ENCODE data around the gene RAPGEF1. TPM values are rescaled to one million over a fixed set of nuclear protein-coding genes. Genes with fewer than 3 reads are reported as not detected.

The RAPGEF1 gene
- total and polyA plus RNA-seq, 4 donors = 17.5 to 93.2 (median 54.7) TPM

- Histone ChIP-seq H3K27me3 (ENCODE audit: control insufficient read depth in 1 of 2, insufficient read depth in 2 of 2, low read length in 1 of 2) (no peaks in the 10 kb centered on the region), H3K36me3 (ENCODE audit: control insufficient read depth in 1 of 2, insufficient read depth in 2 of 2, low read length in 1 of 2) (no peaks in the 10 kb centered on the region), H3K27ac (ENCODE audit: low read depth in 1 of 2, low read length in 2 of 2) (no peak overlapping the region), H3K4me1 (ENCODE audit: control insufficient read depth in 1 of 2, insufficient read depth in 2 of 2, low read length in 2 of 2) (peaks cover 7 to 9% of the 10 kb centered on the region in 2 donors), H3K4me3 (ENCODE audit: low read length in 2 of 2) (no peak overlapping the region), H3K9me3 (ENCODE audit: control insufficient read depth, low read length) (no peaks in the 10 kb centered on the region)
- no peak for DNase-seq
- no peak for ATAC-seq (ENCODE audit: low FRiP score)
- intact Hi-C loops (cut with DNase I) = no loop called here
- 70 to 79% methylated on average over 3 of the region's 3 CpGs for WGBS, 2 donors
These were observed 10.9 kb downstream of the RAPGEF1 start for GRCh38 chr9:131728961-131729360.

- 78% methylated on average over 4 of the region's 4 CpGs for WGBS, 2 donors
These were observed 11.3 kb downstream of the RAPGEF1 start for GRCh38 chr9:131728546-131728910.

DNA sequence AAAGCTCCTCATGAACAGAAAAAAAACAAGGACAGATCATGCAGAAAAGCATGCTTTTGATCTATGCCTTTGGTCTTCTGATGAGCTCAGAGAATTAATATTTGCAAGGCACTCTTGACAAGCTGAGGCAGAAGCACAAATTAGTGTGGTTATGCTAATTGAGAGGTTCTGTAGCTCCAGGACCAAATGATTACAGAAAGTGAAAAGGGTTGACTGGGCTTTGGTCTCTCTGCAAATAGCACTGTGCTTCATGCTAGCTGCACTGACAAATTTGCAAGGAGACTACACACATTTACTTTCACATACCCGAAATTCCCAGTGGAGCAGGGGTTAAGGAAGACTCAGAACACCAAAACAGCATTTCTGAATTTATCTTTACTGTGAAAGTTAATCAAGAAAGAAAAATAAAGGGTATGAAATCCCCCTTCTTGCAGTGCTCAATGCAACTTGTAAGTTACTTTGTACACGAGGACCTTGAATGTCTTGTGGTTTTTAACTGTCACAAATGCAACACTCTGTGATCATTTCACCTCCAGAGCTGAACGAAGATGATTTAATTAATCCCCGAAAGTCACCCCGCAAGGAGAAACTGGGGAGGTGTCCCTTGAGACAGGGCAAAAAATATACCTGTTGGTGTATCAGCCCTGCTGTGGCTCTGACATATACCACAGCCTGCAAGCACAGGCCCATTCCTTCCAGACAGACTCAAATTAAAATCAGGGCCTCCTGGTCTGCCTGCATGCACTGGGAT is 11.9 kb downstream of the RAPGEF1 start:
- no peak for DNase-seq
- H3K27ac ChIP-seq (ENCODE audit: low read depth in 1 of 2, low read length in 2 of 2) = no peak overlapping the region
- no peaks in the 10 kb centered on the region for H3K9me3 ChIP-seq (ENCODE audit: control insufficient read depth, low read length)
- no peak overlapping the region for H3K4me3 ChIP-seq (ENCODE audit: low read length in 2 of 2)
- no peaks in the 10 kb centered on the region for H3K36me3 ChIP-seq (ENCODE audit: control insufficient read depth in 1 of 2, insufficient read depth in 2 of 2, low read length in 1 of 2)
- intact Hi-C loops (cut with DNase I) = no loop called here
- WGBS, 2 donors = 69 to 72% methylated on average over 5 of the region's 5 CpGs
- H3K27me3 ChIP-seq (ENCODE audit: control insufficient read depth in 1 of 2, insufficient read depth in 2 of 2, low read length in 1 of 2) = no peaks in the 10 kb centered on the region
- no peak for ATAC-seq (ENCODE audit: low FRiP score)
- H3K4me1 ChIP-seq (ENCODE audit: control insufficient read depth in 1 of 2, insufficient read depth in 2 of 2, low read length in 2 of 2) = peaks cover 6 to 7% of the 10 kb centered on the region in 2 donors

More at GRCh38 chr9:131728546-131728910, 11.3 kb downstream of the RAPGEF1 start:
- Histone ChIP-seq H3K27ac (ENCODE audit: low read depth in 1 of 2, low read length in 2 of 2) (no peak overlapping the region), H3K36me3 (ENCODE audit: control insufficient read depth in 1 of 2, insufficient read depth in 2 of 2, low read length in 1 of 2) (no peaks in the 10 kb centered on the region), H3K4me1 (ENCODE audit: control insufficient read depth in 1 of 2, insufficient read depth in 2 of 2, low read length in 2 of 2) (peaks cover 7 to 9% of the 10 kb centered on the region in 2 donors), H3K9me3 (ENCODE audit: control insufficient read depth, low read length) (no peaks in the 10 kb centered on the region), H3K27me3 (ENCODE audit: control insufficient read depth in 1 of 2, insufficient read depth in 2 of 2, low read length in 1 of 2) (no peaks in the 10 kb centered on the region), H3K4me3 (ENCODE audit: low read length in 2 of 2) (no peak overlapping the region)
- intact Hi-C loops (cut with DNase I) = no loop called here
- ATAC-seq (ENCODE audit: low FRiP score) (no peak), DNase-seq (no peak)

DNA sequence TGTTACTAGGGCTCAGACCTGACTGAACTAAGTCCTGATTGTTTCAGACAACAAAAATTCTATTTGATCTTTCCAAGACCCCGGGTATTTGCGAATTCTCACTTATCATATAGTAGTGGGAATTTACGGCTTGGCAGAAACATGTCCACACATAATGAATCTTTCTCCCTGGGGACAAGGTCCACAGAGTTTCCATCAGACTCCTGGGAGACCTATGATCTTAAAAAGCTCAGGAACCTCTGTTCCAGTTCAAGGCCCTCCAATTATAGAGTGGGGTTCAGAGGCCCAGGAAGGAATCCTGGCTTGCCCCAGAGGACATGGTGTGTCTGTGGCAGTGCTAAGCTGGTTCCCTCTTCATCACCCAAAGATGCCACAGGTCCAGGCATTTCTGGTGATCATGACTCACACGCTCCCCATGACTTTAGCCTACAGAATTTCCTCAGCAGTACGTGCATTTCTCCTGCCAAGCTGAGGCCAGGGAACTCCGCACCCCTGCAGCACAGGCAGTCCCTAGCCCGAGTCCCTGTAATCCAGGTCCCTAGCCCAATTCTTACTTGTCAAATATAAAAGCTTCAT is 12.6 kb downstream of the RAPGEF1 start:
- no peaks in the 10 kb centered on the region for H3K27me3 ChIP-seq (ENCODE audit: control insufficient read depth in 1 of 2, insufficient read depth in 2 of 2, low read length in 1 of 2)
- H3K4me3 ChIP-seq (ENCODE audit: low read length in 2 of 2) = no peak overlapping the region
- peak overlapping the region in 1 of 2 donors; percentile 39 for H3K27ac ChIP-seq (ENCODE audit: low read depth in 1 of 2, low read length in 2 of 2)
- 36 to 56% methylated on average over 7 of the region's 7 CpGs for WGBS, 2 donors
- DNase-seq (peak in 1 of 2 donors; percentile 70), ATAC-seq (ENCODE audit: low FRiP score) (no peak)
- no peaks in the 10 kb centered on the region for H3K36me3 ChIP-seq (ENCODE audit: control insufficient read depth in 1 of 2, insufficient read depth in 2 of 2, low read length in 1 of 2)
- peaks cover 5 to 6% of the 10 kb centered on the region in 2 donors for H3K4me1 ChIP-seq (ENCODE audit: control insufficient read depth in 1 of 2, insufficient read depth in 2 of 2, low read length in 2 of 2)
- intact Hi-C loops (cut with DNase I) = no loop called here
- no peaks in the 10 kb centered on the region for H3K9me3 ChIP-seq (ENCODE audit: control insufficient read depth, low read length)

DNA sequence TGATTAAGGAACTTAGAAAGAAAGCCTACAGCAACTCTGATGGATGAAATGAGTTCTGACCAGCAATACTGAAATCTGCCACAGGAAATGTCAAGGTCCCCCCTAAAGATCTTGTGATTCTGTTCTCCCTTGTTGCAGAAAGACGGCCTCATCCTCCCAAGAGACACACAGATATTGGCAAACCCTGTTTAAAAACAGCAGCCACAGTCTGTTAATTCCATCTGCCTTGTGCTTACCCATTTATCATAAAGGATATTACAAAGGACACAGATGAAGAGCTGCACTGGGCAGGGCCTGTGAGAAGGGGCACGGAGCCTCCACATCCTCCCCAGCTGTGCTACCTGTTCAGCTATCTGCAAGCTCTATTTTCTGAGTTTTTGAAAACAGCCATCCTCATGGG is 15.2 kb downstream of the RAPGEF1 start:
- Histone ChIP-seq H3K9me3 (ENCODE audit: control insufficient read depth, low read length) (no peaks in the 10 kb centered on the region), H3K36me3 (ENCODE audit: control insufficient read depth in 1 of 2, insufficient read depth in 2 of 2, low read length in 1 of 2) (no peaks in the 10 kb centered on the region), H3K27ac (ENCODE audit: low read depth in 1 of 2, low read length in 2 of 2) (no peak overlapping the region), H3K27me3 (ENCODE audit: control insufficient read depth in 1 of 2, insufficient read depth in 2 of 2, low read length in 1 of 2) (no peaks in the 10 kb centered on the region), H3K4me1 (ENCODE audit: control insufficient read depth in 1 of 2, insufficient read depth in 2 of 2, low read length in 2 of 2) (peaks cover 3 to 6% of the 10 kb centered on the region in 2 donors), H3K4me3 (ENCODE audit: low read length in 2 of 2) (no peak overlapping the region)
- intact Hi-C loops (cut with DNase I) = no loop called here
- WGBS, 2 donors = 81 to 88% methylated on average over 2 of the region's 2 CpGs
- DNase-seq (no peak), ATAC-seq (ENCODE audit: low FRiP score) (no peak)

DNA sequence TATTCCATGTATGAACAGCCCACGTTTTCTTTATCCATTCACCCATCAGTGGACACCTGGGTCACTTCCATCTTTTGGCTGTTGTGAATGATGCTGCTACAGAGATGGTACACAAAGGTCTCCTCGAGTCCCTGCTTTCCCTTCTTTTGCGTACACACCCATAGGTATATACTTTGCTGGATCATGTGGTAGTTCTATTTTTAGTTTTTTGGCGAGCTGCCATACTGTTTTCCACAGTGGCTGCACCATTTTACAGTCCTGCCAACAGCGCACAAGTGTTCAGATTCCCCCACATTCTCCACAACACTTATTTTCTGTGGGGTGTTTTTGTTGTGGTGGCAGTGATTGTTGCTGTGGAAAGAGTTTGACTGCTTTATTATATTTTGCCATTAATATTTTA is 16.2 kb downstream of the RAPGEF1 start:
- H3K4me3 ChIP-seq (ENCODE audit: low read length in 2 of 2) = no peak overlapping the region
- H3K36me3 ChIP-seq (ENCODE audit: control insufficient read depth in 1 of 2, insufficient read depth in 2 of 2, low read length in 1 of 2) = no peaks in the 10 kb centered on the region
- WGBS, 2 donors = 56% methylated on average over 5 of the region's 5 CpGs
- peaks cover 3 to 6% of the 10 kb centered on the region in 2 donors for H3K4me1 ChIP-seq (ENCODE audit: control insufficient read depth in 1 of 2, insufficient read depth in 2 of 2, low read length in 2 of 2)
- ATAC-seq (ENCODE audit: low FRiP score) (no peak), DNase-seq (no peak)
- H3K27me3 ChIP-seq (ENCODE audit: control insufficient read depth in 1 of 2, insufficient read depth in 2 of 2, low read length in 1 of 2) = no peaks in the 10 kb centered on the region
- intact Hi-C loops (cut with DNase I) = no loop called here
- no peaks in the 10 kb centered on the region for H3K9me3 ChIP-seq (ENCODE audit: control insufficient read depth, low read length)
- no peak overlapping the region for H3K27ac ChIP-seq (ENCODE audit: low read depth in 1 of 2, low read length in 2 of 2)

DNA sequence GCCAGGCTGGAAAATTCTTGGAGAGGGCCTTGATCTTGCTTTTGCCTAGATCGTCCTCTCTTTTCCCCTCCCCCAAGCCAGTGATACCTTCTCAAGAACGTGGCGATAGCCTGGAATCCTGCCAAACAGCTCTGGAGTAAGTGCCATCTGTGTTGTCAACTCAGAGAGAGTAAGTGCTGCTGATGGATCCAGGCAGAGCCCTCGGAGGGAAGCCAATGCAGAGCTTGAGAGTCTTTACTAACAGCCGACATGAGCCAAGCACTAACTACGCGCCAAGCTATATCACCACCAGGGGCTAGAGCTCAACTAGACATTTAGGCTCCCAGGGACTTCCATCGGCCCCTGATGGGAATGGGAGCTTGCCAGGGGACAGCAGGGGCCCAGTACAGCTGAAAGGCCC is 17.6 kb downstream of the RAPGEF1 start:
- WGBS, 2 donors = 80 to 82% methylated on average over 8 of the region's 8 CpGs
- DNase-seq (peak in 1 of 2 donors; percentile 47), ATAC-seq (ENCODE audit: low FRiP score) (no peak)
- Histone ChIP-seq H3K27me3 (ENCODE audit: control insufficient read depth in 1 of 2, insufficient read depth in 2 of 2, low read length in 1 of 2) (no peaks in the 10 kb centered on the region), H3K9me3 (ENCODE audit: control insufficient read depth, low read length) (no peaks in the 10 kb centered on the region), H3K4me1 (ENCODE audit: control insufficient read depth in 1 of 2, insufficient read depth in 2 of 2, low read length in 2 of 2) (no peaks in the 10 kb centered on the region), H3K4me3 (ENCODE audit: low read length in 2 of 2) (no peak overlapping the region), H3K27ac (ENCODE audit: low read depth in 1 of 2, low read length in 2 of 2) (no peak overlapping the region), H3K36me3 (ENCODE audit: control insufficient read depth in 1 of 2, insufficient read depth in 2 of 2, low read length in 1 of 2) (no peaks in the 10 kb centered on the region)
- intact Hi-C loops (cut with DNase I) = no loop called here

DNA sequence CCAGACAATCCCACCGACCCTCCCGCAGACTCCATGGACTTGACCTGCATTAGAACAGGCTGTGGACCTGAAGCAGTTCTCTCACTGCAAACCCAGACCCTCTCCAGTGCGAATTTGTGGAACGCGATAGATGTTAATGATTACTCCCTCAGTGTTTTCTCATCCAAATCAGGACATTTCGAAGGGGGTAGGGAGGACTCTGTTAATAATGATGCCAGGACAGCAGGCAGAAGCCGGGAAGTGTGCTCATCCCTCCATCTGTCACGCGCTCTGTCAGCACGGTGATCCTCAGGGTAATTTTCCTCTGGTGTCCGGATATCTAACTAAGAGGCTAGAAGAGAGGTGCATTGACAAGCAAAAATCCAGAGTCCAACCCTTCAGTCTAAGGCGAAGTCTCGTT is 18.8 kb downstream of the RAPGEF1 start:
- intact Hi-C loops (cut with DNase I) = no loop called here
- Histone ChIP-seq H3K4me3 (ENCODE audit: low read length in 2 of 2) (no peak overlapping the region), H3K27ac (ENCODE audit: low read depth in 1 of 2, low read length in 2 of 2) (no peak overlapping the region), H3K27me3 (ENCODE audit: control insufficient read depth in 1 of 2, insufficient read depth in 2 of 2, low read length in 1 of 2) (no peaks in the 10 kb centered on the region), H3K4me1 (ENCODE audit: control insufficient read depth in 1 of 2, insufficient read depth in 2 of 2, low read length in 2 of 2) (no peaks in the 10 kb centered on the region), H3K36me3 (ENCODE audit: control insufficient read depth in 1 of 2, insufficient read depth in 2 of 2, low read length in 1 of 2) (no peaks in the 10 kb centered on the region), H3K9me3 (ENCODE audit: control insufficient read depth, low read length) (no peaks in the 10 kb centered on the region)
- DNase-seq = peak in 1 of 2 donors; percentile 46
- WGBS, 2 donors = 95 to 96% methylated on average over 13 of the region's 13 CpGs
- no peak for ATAC-seq (ENCODE audit: low FRiP score)

- 93 to 94% methylated on average over 6 of the region's 6 CpGs for WGBS, 2 donors
- intact Hi-C loops (cut with DNase I) = no loop called here
- H3K4me3 ChIP-seq (ENCODE audit: low read length in 2 of 2) = no peak overlapping the region
These were observed 19.5 kb downstream of the RAPGEF1 start for GRCh38 chr9:131720330-131720729.

More at GRCh38 chr9:131720330-131720729, 19.5 kb downstream of the RAPGEF1 start:
- Histone ChIP-seq H3K36me3 (ENCODE audit: control insufficient read depth in 1 of 2, insufficient read depth in 2 of 2, low read length in 1 of 2) (no peaks in the 10 kb centered on the region), H3K27ac (ENCODE audit: low read depth in 1 of 2, low read length in 2 of 2) (no peak overlapping the region), H3K9me3 (ENCODE audit: control insufficient read depth, low read length) (no peaks in the 10 kb centered on the region), H3K4me1 (ENCODE audit: control insufficient read depth in 1 of 2, insufficient read depth in 2 of 2, low read length in 2 of 2) (no peaks in the 10 kb centered on the region), H3K27me3 (ENCODE audit: control insufficient read depth in 1 of 2, insufficient read depth in 2 of 2, low read length in 1 of 2) (no peaks in the 10 kb centered on the region)
- DNase-seq (peak in 1 of 2 donors; percentile 59), ATAC-seq (ENCODE audit: low FRiP score) (no peak)
